Measurements from ENCODE around the gene HOXD1.

- TF ChIP-seq CTCF (IDR thresholded peaks at IDR 0.05; ENCODE audit: low read depth, low read length, poor library complexity, severe bottlenecking) (no peak), EZH2phosphoT487 (IDR thresholded peaks at IDR 0.05; ENCODE audit: borderline replicate concordance, low read length) (no peak)
Observed at GRCh38 chr2:176188774-176189680, 559 bp downstream of the HOXD1 start.
